ENCODE results near the gene VWF.

Gene VWF

GRCh38 chr12:6070472-6071257, 53.8 kb downstream of the VWF start:
- no peaks in the 10 kb centered on the region for H3F3A ChIP-seq (ENCODE audit: insufficient read depth, low read length)
- H4K20me1 ChIP-seq (ENCODE audit: insufficient read depth, low read length), result no peaks in the 10 kb centered on the region
- TF ChIP-seq CTCF (IDR thresholded peaks at IDR 0.05; ENCODE audit: low read length), result no peak
- no peak for TF ChIP-seq EZH2 (IDR thresholded peaks at IDR 0.05; ENCODE audit: borderline replicate concordance, low read length)
- H3K4me3 ChIP-seq (ENCODE audit: low read depth, low read length, poor library complexity, severe bottlenecking), result no peak overlapping the region
- no peak overlapping the region for H3K27ac ChIP-seq (ENCODE audit: low read depth, low read length, poor library complexity, severe bottlenecking)
- no peaks in the 10 kb centered on the region for H3K79me2 ChIP-seq (ENCODE audit: insufficient read depth, low read length)
- H3K36me3 ChIP-seq (ENCODE audit: insufficient read depth, low read length), result no peaks in the 10 kb centered on the region
- H3K4me1 ChIP-seq (ENCODE audit: insufficient read depth, low read length, severe bottlenecking), result no peaks in the 10 kb centered on the region
- no peaks in the 10 kb centered on the region for H3K27me3 ChIP-seq (ENCODE audit: insufficient read depth, low read length)
- no peak overlapping the region for H2AFZ ChIP-seq (ENCODE audit: low read length)
- H3K9me3 ChIP-seq (ENCODE audit: low read length), result no peaks in the 10 kb centered on the region
- no peaks in the 10 kb centered on the region for H3K9me2 ChIP-seq (ENCODE audit: low read depth, low read length)
- H3K4me2 ChIP-seq (ENCODE audit: low read length), result no peak overlapping the region
- H3K9ac ChIP-seq (ENCODE audit: low read length), result no peak overlapping the region

GRCh38 chr12:6069437-6070093, 54.9 kb downstream of the VWF start:
- H3K79me2 ChIP-seq (ENCODE audit: insufficient read depth, low read length), result no peaks in the 10 kb centered on the region
- no peak overlapping the region for H3K9ac ChIP-seq (ENCODE audit: low read length)
- no peak overlapping the region for H3K27ac ChIP-seq (ENCODE audit: low read depth, low read length, poor library complexity, severe bottlenecking)
- H3K9me2 ChIP-seq (ENCODE audit: low read depth, low read length), result no peaks in the 10 kb centered on the region
- no peaks in the 10 kb centered on the region for H3K27me3 ChIP-seq (ENCODE audit: insufficient read depth, low read length)
- H3K4me3 ChIP-seq (ENCODE audit: low read depth, low read length, poor library complexity, severe bottlenecking), result no peak overlapping the region
- no peak overlapping the region for H3K4me2 ChIP-seq (ENCODE audit: low read length)
- H3K9me3 ChIP-seq (ENCODE audit: low read length), result no peaks in the 10 kb centered on the region
- H3K36me3 ChIP-seq (ENCODE audit: insufficient read depth, low read length), result no peaks in the 10 kb centered on the region
- H4K20me1 ChIP-seq (ENCODE audit: insufficient read depth, low read length), result no peaks in the 10 kb centered on the region
- H3K4me1 ChIP-seq (ENCODE audit: insufficient read depth, low read length, severe bottlenecking), result no peaks in the 10 kb centered on the region
- no peaks in the 10 kb centered on the region for H3F3A ChIP-seq (ENCODE audit: insufficient read depth, low read length)
- no peak overlapping the region for H2AFZ ChIP-seq (ENCODE audit: low read length)
- no peak for TF ChIP-seq CTCF (IDR thresholded peaks at IDR 0.05; ENCODE audit: low read length)
- TF ChIP-seq EZH2 (IDR thresholded peaks at IDR 0.05; ENCODE audit: borderline replicate concordance, low read length), result no peak

GRCh38 chr12:6068227-6068626, 56.2 kb downstream of the VWF start:
- Histone ChIP-seq H3K79me2 (ENCODE audit: insufficient read depth, low read length) (no peaks in the 10 kb centered on the region), H3F3A (ENCODE audit: insufficient read depth, low read length) (no peaks in the 10 kb centered on the region), H3K9ac (ENCODE audit: low read length) (no peak overlapping the region), H3K9me2 (ENCODE audit: low read depth, low read length) (no peaks in the 10 kb centered on the region), H4K20me1 (ENCODE audit: insufficient read depth, low read length) (no peaks in the 10 kb centered on the region), H3K4me3 (ENCODE audit: low read depth, low read length, poor library complexity, severe bottlenecking) (no peak overlapping the region), H2AFZ (ENCODE audit: low read length) (no peak overlapping the region), H3K27ac (ENCODE audit: low read depth, low read length, poor library complexity, severe bottlenecking) (no peak overlapping the region), H3K4me2 (ENCODE audit: low read length) (no peak overlapping the region), H3K4me1 (ENCODE audit: insufficient read depth, low read length, severe bottlenecking) (no peaks in the 10 kb centered on the region), H3K36me3 (ENCODE audit: insufficient read depth, low read length) (no peaks in the 10 kb centered on the region), H3K9me3 (ENCODE audit: low read length) (no peaks in the 10 kb centered on the region), H3K27me3 (ENCODE audit: insufficient read depth, low read length) (no peaks in the 10 kb centered on the region)
- no peak for TF ChIP-seq CTCF (IDR thresholded peaks at IDR 0.05; ENCODE audit: low read length)
- TF ChIP-seq EZH2 (IDR thresholded peaks at IDR 0.05; ENCODE audit: borderline replicate concordance, low read length), result no peak

Measured in OCI-LY1 (cell line).